SK-N-SH treated with all-trans-retinoic acid at 6 μM for 48 hours (cell line): Measurements from ENCODE around the gene GIMAP7.

ENCODE experiments used
- ATAC-seq: fragments of 200-7000 bp; cut with Tn5 transposase; 3 replicates; pipeline ENCODE4 v1.9.1; 2020; ENCODE audit warnings: mild to moderate bottlenecking, moderate library complexity
- ARNTL ChIP-seq: fragments of 450-650 bp; formaldehyde crosslinking; IDR thresholded peaks from 2 replicates; pipeline ENCODE4 v1.5.0; 2020; ENCODE audit warnings: low read depth, mild to moderate bottlenecking, moderate library complexity, borderline replicate concordance
- BACH2 ChIP-seq: fragments of 250-450 bp; sonication (Bioruptor Pico); IDR thresholded peaks from 2 replicates; pipeline ENCODE4 v1.9.0; 2021; ENCODE audit warnings: mild to moderate bottlenecking, borderline replicate concordance
- CREB5 ChIP-seq: fragments of 250-450 bp; sonication (Bioruptor Pico); IDR thresholded peaks from 2 replicates; pipeline ENCODE4 v1.5.1; 2020; ENCODE audit warnings: low read depth, mild to moderate bottlenecking, moderate library complexity
- CSDC2 ChIP-seq: fragments of 250-450 bp; sonication (Bioruptor Pico); IDR thresholded peaks from 2 replicates; pipeline ENCODE4 v1.5.0; 2020; ENCODE audit warnings: mild to moderate bottlenecking, moderate library complexity
- ESRRG ChIP-seq: fragments of 250-450 bp; sonication (Bioruptor Pico); IDR thresholded peaks from 2 replicates; pipeline ENCODE4 v1.6.1; 2021; ENCODE audit warnings: mild to moderate bottlenecking
- ISL1 ChIP-seq: fragments of 250-450 bp; sonication (Bioruptor Pico); IDR thresholded peaks from 2 replicates; pipeline ENCODE4 v2.1.2; 2022; ENCODE audit warnings: mild to moderate bottlenecking, moderate library complexity
- PATZ1 ChIP-seq: fragments of 250-450 bp; sonication (Bioruptor Pico); IDR thresholded peaks from 2 replicates; pipeline ENCODE4 v1.8.0; 2020; ENCODE audit warnings: mild to moderate bottlenecking, moderate library complexity, borderline replicate concordance
- POU6F1 ChIP-seq: fragments of 250-450 bp; sonication (Bioruptor Pico); IDR thresholded peaks from 2 replicates; pipeline ENCODE4 v1.8.0; 2021; ENCODE audit warnings: low read depth, mild to moderate bottlenecking, moderate library complexity, borderline replicate concordance
- PPARA ChIP-seq: fragments of 250-450 bp; sonication (Bioruptor Pico); IDR thresholded peaks from 2 replicates; pipeline ENCODE4 v1.5.0; 2020; ENCODE audit warnings: mild to moderate bottlenecking, borderline replicate concordance
- RARB ChIP-seq: fragments of 250-450 bp; sonication (Bioruptor Pico); IDR thresholded peaks from 2 replicates; pipeline ENCODE4 v1.8.0; 2021; ENCODE audit warnings: mild to moderate bottlenecking, moderate library complexity
- SNAI2 ChIP-seq: fragments of 250-450 bp; sonication (Bioruptor Pico); IDR thresholded peaks from 2 replicates; pipeline ENCODE4 v1.5.0; 2020; ENCODE audit warnings: mild to moderate bottlenecking, moderate library complexity
- TOX ChIP-seq: fragments of 250-450 bp; sonication (Bioruptor Pico); IDR thresholded peaks from 2 replicates; pipeline ENCODE4 v1.8.0; 2021; ENCODE audit warnings: mild to moderate bottlenecking, moderate library complexity, borderline replicate concordance
- TSHZ2 ChIP-seq: fragments of 250-450 bp; sonication (Bioruptor Pico); IDR thresholded peaks from 2 replicates; pipeline ENCODE4 v1.5.0; 2020; ENCODE audit warnings: mild to moderate bottlenecking, moderate library complexity
- ZC3H10 ChIP-seq: fragments of 250-450 bp; sonication (Bioruptor Pico); IDR thresholded peaks from 2 replicates; pipeline ENCODE4 v1.5.1; 2021; ENCODE audit warnings: mild to moderate bottlenecking, moderate library complexity
- ZFP3 ChIP-seq: fragments of 250-450 bp; sonication (Bioruptor Pico); IDR thresholded peaks from 2 replicates; pipeline ENCODE4 v1.5.0; 2020; ENCODE audit warnings: mild to moderate bottlenecking, moderate library complexity
- ZFP30 ChIP-seq: fragments of 450-650 bp; formaldehyde crosslinking; IDR thresholded peaks from 2 replicates; pipeline ENCODE4 v1.5.0; 2022; ENCODE audit warnings: mild to moderate bottlenecking, moderate library complexity
- ZNF565 ChIP-seq: fragments of 450-650 bp; formaldehyde crosslinking; conservative IDR thresholded peaks from 2 replicates; pipeline ENCODE4 v1.5.0; 2020; ENCODE audit warnings: low read depth, mild to moderate bottlenecking, moderate library complexity
- ZNF70 ChIP-seq: fragments of 450-650 bp; formaldehyde crosslinking; IDR thresholded peaks from 2 replicates; pipeline ENCODE4 v1.5.0; 2020; ENCODE audit warnings: mild to moderate bottlenecking, moderate library complexity
- ZNF8 ChIP-seq: fragments of 450-650 bp; formaldehyde crosslinking; IDR thresholded peaks from 2 replicates; pipeline ENCODE4 v1.5.0; 2020; ENCODE audit warnings: mild to moderate bottlenecking, moderate library complexity
- TF ChIP-seq, protein P1 (sequence below): fragments of 250-450 bp; sonication (Bioruptor Pico); IDR thresholded peaks from 2 replicates; pipeline ENCODE4 v1.5.1; 2021; ENCODE audit warnings: mild to moderate bottlenecking, moderate library complexity

The GIMAP7 gene

GRCh38 chr7:150556521-150557138 is 42.0 kb downstream of the GIMAP7 start (continued):
- TF ChIP-seq PATZ1 (CRISPR knock-in tag) (no peak), TSHZ2 (CRISPR knock-in tag) (no peak), PPARA (no peak), BACH2 (CRISPR knock-in tag) (no peak)

GRCh38 chr7:150560486-150560885 is 45.8 kb downstream of the GIMAP7 start:
- no peak for TF ChIP-seq ESRRG (CRISPR knock-in tag)
- TF ChIP-seq PATZ1 (CRISPR knock-in tag) = no peak
- TF ChIP-seq TOX (CRISPR knock-in tag) = no peak
- no peak for ATAC-seq

DNA sequence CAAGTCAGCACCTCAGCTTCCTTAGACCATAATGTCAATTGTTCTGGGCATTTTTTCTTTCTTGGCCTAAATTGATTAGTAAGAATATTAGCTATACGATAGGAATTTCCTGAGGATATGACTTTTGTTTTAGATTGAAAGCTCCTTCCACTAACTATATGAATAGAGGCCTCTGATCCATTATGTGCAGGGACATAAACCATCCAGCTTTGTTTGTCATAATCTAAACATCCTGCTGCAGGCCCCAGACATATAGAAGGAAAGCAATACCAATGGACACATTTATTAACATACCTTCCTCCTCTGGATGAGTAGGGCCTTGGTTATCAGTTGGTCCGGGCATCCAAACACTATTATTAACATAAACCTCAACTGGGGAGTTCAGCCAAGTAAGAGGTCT is 48.2 kb downstream of the GIMAP7 start:
- TF ChIP-seq ISL1 (CRISPR knock-in tag) (no peak), POU6F1 (CRISPR knock-in tag) (no peak), RARB (CRISPR knock-in tag) (no peak), ZNF565 (CRISPR knock-in tag) (no peak), BACH2 (CRISPR knock-in tag) (no peak), PATZ1 (CRISPR knock-in tag) (no peak), ARNTL (CRISPR knock-in tag) (no peak), ZNF70 (no peak), ZC3H10 (no peak), SNAI2 (CRISPR knock-in tag) (no peak), ZFP30 (CRISPR knock-in tag) (no peak), TOX (CRISPR knock-in tag) (no peak), TSHZ2 (CRISPR knock-in tag) (no peak), ZFP3 (no peak), ESRRG (CRISPR knock-in tag) (no peak), ZNF8 (CRISPR knock-in tag) (no peak), CREB5 (CRISPR knock-in tag) (no peak), CSDC2 (CRISPR knock-in tag) (no peak)
- TF ChIP-seq, protein P1, sequence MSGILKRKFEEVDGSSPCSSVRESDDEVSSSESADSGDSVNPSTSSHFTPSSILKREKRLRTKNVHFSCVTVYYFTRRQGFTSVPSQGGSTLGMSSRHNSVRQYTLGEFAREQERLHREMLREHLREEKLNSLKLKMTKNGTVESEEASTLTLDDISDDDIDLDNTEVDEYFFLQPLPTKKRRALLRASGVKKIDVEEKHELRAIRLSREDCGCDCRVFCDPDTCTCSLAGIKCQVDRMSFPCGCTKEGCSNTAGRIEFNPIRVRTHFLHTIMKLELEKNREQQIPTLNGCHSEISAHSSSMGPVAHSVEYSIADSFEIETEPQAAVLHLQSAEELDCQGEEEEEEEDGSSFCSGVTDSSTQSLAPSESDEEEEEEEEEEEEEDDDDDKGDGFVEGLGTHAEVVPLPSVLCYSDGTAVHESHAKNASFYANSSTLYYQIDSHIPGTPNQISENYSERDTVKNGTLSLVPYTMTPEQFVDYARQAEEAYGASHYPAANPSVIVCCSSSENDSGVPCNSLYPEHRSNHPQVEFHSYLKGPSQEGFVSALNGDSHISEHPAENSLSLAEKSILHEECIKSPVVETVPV (CRISPR knock-in tag) = no peak

More for the DNA sequence above, 48.2 kb downstream of the GIMAP7 start:
- no peak for ATAC-seq
